ENCODE results near the gene MCC. TPM values are rescaled to one million over a fixed set of nuclear protein-coding genes. Genes with fewer than 3 reads are reported as not detected.

Gene MCC
- total and polyA plus RNA-seq, 2 of the 4 experiments (the other 2 are of a cell fraction) = 5.0 to 20.6 TPM

DNA sequence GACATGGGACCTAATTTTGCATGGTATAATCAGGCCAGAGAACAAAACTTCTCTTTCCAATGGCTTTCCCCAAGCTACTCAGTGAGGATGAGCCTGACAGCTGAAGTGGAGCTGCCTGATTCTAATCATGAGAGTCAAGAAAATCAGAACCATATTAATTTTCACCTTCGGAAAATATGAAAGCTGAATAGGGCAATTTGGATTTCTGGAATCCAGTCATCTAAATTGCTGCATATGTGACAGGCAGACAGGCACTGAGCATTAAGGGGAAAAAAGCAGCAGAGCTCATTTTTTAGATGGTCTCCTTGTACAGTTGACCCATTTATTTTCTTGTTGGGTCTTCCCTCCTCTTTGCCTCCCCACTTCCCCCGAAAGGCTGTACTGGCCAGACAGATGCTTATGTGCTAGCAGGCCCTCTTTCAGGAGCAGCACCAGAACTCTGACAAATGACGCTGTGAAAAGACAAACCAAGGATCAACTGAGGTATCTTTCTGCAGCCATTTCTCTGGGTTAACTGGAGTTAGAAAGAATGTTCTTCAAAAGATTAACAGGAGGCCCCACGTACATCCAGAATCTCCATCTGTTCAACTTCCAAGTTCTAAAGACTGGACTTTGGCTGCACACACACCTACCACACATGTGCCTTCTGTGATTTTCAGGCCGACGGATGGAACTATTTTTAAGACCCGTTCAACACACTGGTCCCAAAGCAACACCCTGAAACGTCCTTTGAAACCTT, 336.4 kb downstream of the MCC start:
- no peak overlapping the region for H3K4ac ChIP-seq (ENCODE audit: low read depth, low read length)
- POLR2A ChIA-PET (ENCODE audit: unreplicated experiment) = interaction anchor here (0.6 kb wide), 1 partner anchor 224 kb away, joined by 5 read pairs; no protein-coding TSS in a partner anchor
- H3K18ac ChIP-seq (ENCODE audit: low read depth, low read length) = no peak overlapping the region
- H2BK5ac ChIP-seq (ENCODE audit: low read depth, low read length, poor library complexity, severe bottlenecking) = no peak overlapping the region
- in situ Hi-C loops (cut with MboI; ENCODE audit: low sequenced_read_pairs) = no loop called here
- no peak overlapping the region for H3K23ac ChIP-seq (ENCODE audit: low read depth, low read length)
- no peak overlapping the region for H2BK20ac ChIP-seq (ENCODE audit: low read depth, low read length)
- CTCF ChIA-PET = no interaction called here
- H3K4me2 ChIP-seq (ENCODE audit: low read depth, low read length) = no peak overlapping the region
- H3K56ac ChIP-seq (ENCODE audit: extremely low read depth, insufficient read depth, low read length) = no peak overlapping the region
- no peak overlapping the region for H2AK9ac ChIP-seq (replicated peaks; ENCODE audit: low read depth, low read length, poor library complexity)
- DNase-seq (no peak), ATAC-seq (ENCODE audit: low read depth) (no peak)
- intact Hi-C loops (cut with micrococcal nuclease) = no loop called here
- H4K5ac ChIP-seq (ENCODE audit: low read depth, low read length) = no peak overlapping the region
- peaks cover 0 to 19% of the 10 kb centered on the region in 2 experiments; a peak in 3 of 4 replicates for H3K79me1 ChIP-seq (ENCODE audit: low read depth in 1 of 2, low read length in 2 of 2)
- no peak overlapping the region for H3K9ac ChIP-seq (ENCODE audit: low read depth, low read length)
- H3K36me3 ChIP-seq (ENCODE audit: control insufficient read depth, insufficient read depth, low read length) = peaks cover 4% of the 10 kb centered on the region
- H3K9me1 ChIP-seq (ENCODE audit: insufficient read depth, low read length) = peaks cover 12% of the 10 kb centered on the region; the same call in 1 of the 2 replicates
- H4K91ac ChIP-seq (ENCODE audit: insufficient read depth, low read depth, low read length) = no peak overlapping the region
- no peaks in the 10 kb centered on the region for H3K9me3 ChIP-seq (ENCODE audit: control insufficient read depth, insufficient read depth, low read length)
- no TSS peak for BruUV-seq (replicated peaks)
- no peak overlapping the region for H2BK15ac ChIP-seq (ENCODE audit: low read depth, low read length)
- dilution Hi-C loops (cut with HindIII; ENCODE audit: low sequenced_read_pairs, unreplicated experiment) = no loop called here
- H3K4me1 ChIP-seq (ENCODE audit: control insufficient read depth, insufficient read depth, low read length) = peaks cover 18% of the 10 kb centered on the region
- H3K27ac ChIP-seq (ENCODE audit: insufficient read depth, low read length) = no peak overlapping the region
- no peak overlapping the region; the same call in 1 of the 2 replicates for H2AK5ac ChIP-seq (ENCODE audit: low read depth, low read length)
- no peak overlapping the region for H4K8ac ChIP-seq (ENCODE audit: low read depth in 2 of 2, low read length in 2 of 2)
- no peaks in the 10 kb centered on the region for H3K27me3 ChIP-seq (ENCODE audit: control insufficient read depth, insufficient read depth, low read length)
- no peak overlapping the region for H3K14ac ChIP-seq (replicated peaks; ENCODE audit: low read depth, low read length)
- H2BK120ac ChIP-seq (ENCODE audit: low read depth, low read length) = no peak overlapping the region
- H4K20me1 ChIP-seq (ENCODE audit: insufficient read depth, low read length) = no peaks in the 10 kb centered on the region; the same call in 1 of the 2 replicates
- no peak overlapping the region for H2AFZ ChIP-seq (replicated peaks; ENCODE audit: low read length, poor library complexity)
- WGBS, 2 experiments (ENCODE audit: extremely low coverage in 2 of 2, insufficient read length in 1 of 2) = 97% methylated on average over 5 of the region's 8 CpGs; no CpG with 5 or more reads in 1 of the 2 experiments
- no peak overlapping the region for H3K4me3 ChIP-seq (ENCODE audit: insufficient read depth, low read depth, low read length)
- TF ChIP-seq ELK1 (IDR thresholded peaks at IDR 0.05; ENCODE audit: borderline replicate concordance, low read depth, low read length) (no peak), RCOR1 (IDR thresholded peaks at IDR 0.05; ENCODE audit: insufficient replicate concordance, low read length) (no peak), POLR2A (IDR thresholded peaks at IDR 0.05; ENCODE audit: low read depth, low read length) (no peak), FOS (IDR thresholded peaks at IDR 0.05; ENCODE audit: low read depth, low read length) (no peak), SMC3 (IDR thresholded peaks at IDR 0.05; ENCODE audit: low read depth, low read length) (no peak), NFE2L2 (IDR thresholded peaks at IDR 0.05; ENCODE audit: low read depth, low read length) (no peak), MXI1 (IDR thresholded peaks at IDR 0.05; ENCODE audit: borderline replicate concordance, low read depth, low read length) (no peak), USF2 (IDR thresholded peaks at IDR 0.05; ENCODE audit: low read depth, low read length) (no peak), RFX5 (IDR thresholded peaks at IDR 0.05; ENCODE audit: low read depth, low read length) (no peak), RAD21 (IDR thresholded peaks at IDR 0.05; ENCODE audit: low read length) (no peak), CHD1 (IDR thresholded peaks at IDR 0.05; ENCODE audit: low read depth, low read length) (no peak), BHLHE40 (IDR thresholded peaks at IDR 0.05; ENCODE audit: low read depth, low read length) (no peak), CEBPB (IDR thresholded peaks at IDR 0.05; ENCODE audit: low read depth, low read length) (no peak), MAFK (IDR thresholded peaks at IDR 0.05; ENCODE audit: low read depth, low read length) (no peak)
- TF ChIP-seq, protein P1, sequence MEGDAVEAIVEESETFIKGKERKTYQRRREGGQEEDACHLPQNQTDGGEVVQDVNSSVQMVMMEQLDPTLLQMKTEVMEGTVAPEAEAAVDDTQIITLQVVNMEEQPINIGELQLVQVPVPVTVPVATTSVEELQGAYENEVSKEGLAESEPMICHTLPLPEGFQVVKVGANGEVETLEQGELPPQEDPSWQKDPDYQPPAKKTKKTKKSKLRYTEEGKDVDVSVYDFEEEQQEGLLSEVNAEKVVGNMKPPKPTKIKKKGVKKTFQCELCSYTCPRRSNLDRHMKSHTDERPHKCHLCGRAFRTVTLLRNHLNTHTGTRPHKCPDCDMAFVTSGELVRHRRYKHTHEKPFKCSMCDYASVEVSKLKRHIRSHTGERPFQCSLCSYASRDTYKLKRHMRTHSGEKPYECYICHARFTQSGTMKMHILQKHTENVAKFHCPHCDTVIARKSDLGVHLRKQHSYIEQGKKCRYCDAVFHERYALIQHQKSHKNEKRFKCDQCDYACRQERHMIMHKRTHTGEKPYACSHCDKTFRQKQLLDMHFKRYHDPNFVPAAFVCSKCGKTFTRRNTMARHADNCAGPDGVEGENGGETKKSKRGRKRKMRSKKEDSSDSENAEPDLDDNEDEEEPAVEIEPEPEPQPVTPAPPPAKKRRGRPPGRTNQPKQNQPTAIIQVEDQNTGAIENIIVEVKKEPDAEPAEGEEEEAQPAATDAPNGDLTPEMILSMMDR (conservative IDR thresholded peaks at IDR 0.05; ENCODE audit: low read depth, low read length) = no peak
